CD4-positive, alpha-beta memory T cell (primary cell): ENCODE data around the gene SMC4. TPM values are rescaled to one million over a fixed set of nuclear protein-coding genes. Genes with fewer than 3 reads are reported as not detected.

Source experiments
- microRNA-seq: library from miRNA; unstranded; fragments of <30 nt; microRNA quantifications from one replicate; pipeline ENCODE4 v1.2.0, GENCODE V29; 2021; ENCODE audit warnings: borderline replicate concordance, borderline number of aligned reads, borderline microRNAs expressed, mixed read lengths
- polyA plus RNA-seq, 2 donors: library from polyadenylated mRNA; unstranded; fragments of 300-500 nt; fragmentation: Illumina TruSeq; gene quantifications; one replicate each; pipeline ENCODE4 v1.2.3, GENCODE V29; 2021
- total RNA-seq, 2 experiments: library from RNA; stranded (reverse); gene quantifications; one replicate each; pipeline ENCODE4 v1.2.3, GENCODE V29; 2021

Gene SMC4
- total and polyA plus RNA-seq, 4 experiments from 2014 or later: 33.2 to 74.3 (median 66.7) TPM

Small RNAs within 50 kb of the gene (microRNA-seq; reads per million reads assigned to microRNA genes)
- gene MIR15B (1,064 reads per million, percentile 88 among the genes with 10 or more reads in this experiment), gene MIR16-2 (1,135 reads per million, percentile 88 among the genes with 10 or more reads in this experiment)

Other genes with a start within 250 kb of the SMC4 start
- not detected for gene C3orf80, start 174.2 kb upstream of the SMC4 start, total RNA-seq
- not detected for gene C3orf80, start 174.2 kb upstream of the SMC4 start, polyA plus RNA-seq
- 10 to 100 TPM; 34.0 to 38.8 TPM for gene IFT80, start 425 bp upstream of the SMC4 start, total RNA-seq
- 1 to 10 TPM; 4.1 to 5.2 TPM for gene IFT80, start 425 bp upstream of the SMC4 start, polyA plus RNA-seq
- 10 to 100 TPM; 26.3 to 28.3 TPM for gene TRIM59, start 50.1 kb downstream of the SMC4 start, total RNA-seq
- gene TRIM59, start 50.1 kb downstream of the SMC4 start, polyA plus RNA-seq: 10 to 100 TPM; 21.6 to 31.5 TPM
- gene KPNA4, start 165.9 kb downstream of the SMC4 start, total RNA-seq: 10 to 100 TPM; 46.1 to 50.1 TPM
- gene KPNA4, start 165.9 kb downstream of the SMC4 start, polyA plus RNA-seq: 10 to 100 TPM in 1 of 2 donors, 1 to 10 TPM in 1; 8.9 to 10.4 TPM